Duodenal mucosa (tissue), 2 donors: ENCODE measurements around the gene CHD9.

Experiments used
- H3K27ac ChIP-seq: one replicate; pipeline ENCODE4 v1.7.0; 2013; ENCODE audit warnings: low read depth, low read length
- H3K27me3 ChIP-seq, 2 donors: one replicate each; pipeline ENCODE4 v1.7.0; 2013; ENCODE audit warnings: low read length in 2 of 2, control low read depth in 1 of 2; ENCODE audit not compliant: insufficient read depth in 2 of 2, control insufficient read depth in 1 of 2
- H3K36me3 ChIP-seq, 2 donors: one replicate each; pipeline ENCODE4 v1.7.0; 2013; ENCODE audit warnings: low read length in 2 of 2, control low read depth in 1 of 2; ENCODE audit not compliant: insufficient read depth in 2 of 2, control insufficient read depth in 1 of 2
- H3K4me1 ChIP-seq, 2 donors: one replicate each; pipeline ENCODE4 v1.7.0; 2013; ENCODE audit warnings: low read length in 2 of 2, control low read depth in 1 of 2; ENCODE audit not compliant: insufficient read depth in 2 of 2, control insufficient read depth in 1 of 2
- H3K4me3 ChIP-seq, 2 donors: one replicate each; pipeline ENCODE4 v1.7.0; 2013; ENCODE audit warnings: low read length in 2 of 2, low read depth in 1 of 2
- H3K9ac ChIP-seq, 2 donors: one replicate each; pipeline ENCODE4 v1.7.0; 2013; ENCODE audit warnings: low read length in 2 of 2, low read depth in 1 of 2
- H3K9me3 ChIP-seq, 2 donors: one replicate each; pipeline ENCODE4 v1.7.0; 2013; ENCODE audit warnings: low read length in 2 of 2, control low read depth in 1 of 2; ENCODE audit not compliant: control insufficient read depth in 1 of 2

The CHD9 gene

DNA sequence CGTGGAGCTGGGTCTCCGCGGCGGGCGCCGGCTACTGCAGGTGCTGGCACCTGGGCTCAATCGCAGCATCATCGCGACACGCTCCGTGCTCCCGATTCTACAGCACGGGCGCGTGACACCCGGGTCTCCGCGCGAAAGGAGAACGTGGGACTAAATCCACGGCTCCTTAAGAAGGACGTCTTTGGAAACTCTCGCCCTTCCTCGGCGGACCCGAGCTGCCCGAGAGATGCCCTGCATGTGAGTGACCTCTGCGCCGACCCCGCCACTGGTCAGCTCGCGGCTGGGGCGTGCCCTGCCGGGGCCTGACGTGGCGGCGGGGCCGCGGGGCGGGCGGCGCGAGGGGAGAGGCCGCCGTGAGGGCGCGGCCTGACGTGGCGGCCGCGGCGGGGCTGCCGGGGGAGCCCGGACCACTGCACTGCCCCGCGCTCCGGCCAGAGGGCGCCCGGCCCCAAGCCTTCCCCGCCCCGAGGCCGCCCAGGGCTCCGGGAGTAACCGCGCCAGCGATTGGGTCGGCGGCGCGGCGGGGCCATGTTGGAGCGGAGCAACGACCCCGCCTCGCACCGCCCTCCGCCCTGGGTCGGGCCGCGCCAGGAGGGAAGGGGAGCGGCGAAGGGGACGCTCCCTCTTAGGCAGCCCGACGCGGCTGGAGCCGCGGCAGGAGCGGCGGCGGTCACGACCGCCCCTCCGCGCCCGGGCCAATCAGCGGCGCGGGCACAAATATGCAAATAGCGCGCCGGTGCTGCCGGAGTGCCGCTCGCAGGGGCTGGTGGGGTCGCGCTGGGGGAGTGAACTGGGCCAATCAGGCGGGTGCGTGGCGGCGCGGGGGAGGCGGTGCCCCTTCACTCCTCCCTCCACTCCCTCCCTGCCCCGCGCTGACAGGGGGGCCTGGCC lies 75.6 kb downstream of the CHD9 start:
- peak overlapping the region; percentile 80 to 91 for H3K9ac ChIP-seq
- peak overlapping the region; percentile 90 for H3K27ac ChIP-seq
- H3K4me3 ChIP-seq = peak overlapping the region; percentile 79 to 86
- peaks cover 13 to 19% of the 10 kb centered on the region in 2 donors for H3K4me1 ChIP-seq
- H3K27me3 ChIP-seq = no peaks in the 10 kb centered on the region
- no peaks in the 10 kb centered on the region for H3K9me3 ChIP-seq
- no peaks in the 10 kb centered on the region for H3K36me3 ChIP-seq

DNA sequence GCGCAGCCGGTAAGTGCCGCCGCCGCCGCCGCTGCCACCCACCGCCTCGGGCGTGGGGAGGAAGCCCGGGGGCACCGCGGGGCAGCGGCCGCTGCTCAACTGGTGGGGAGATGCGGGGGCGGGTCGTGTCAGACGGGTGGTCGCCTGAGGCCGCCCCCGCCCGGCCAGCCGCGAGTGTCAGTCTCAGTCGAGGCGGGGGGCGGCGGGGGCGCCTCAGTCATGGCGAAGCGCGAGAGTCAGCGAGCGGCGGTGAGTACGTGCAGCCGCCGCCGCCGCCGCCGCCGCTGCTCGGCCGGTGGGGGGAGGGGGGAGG lies 76.2 kb downstream of the CHD9 start:
- H3K4me3 ChIP-seq = peak overlapping the region; percentile 24 to 50
- peak overlapping the region in 1 of 2 donors; percentile 80 for H3K9ac ChIP-seq
- H3K27me3 ChIP-seq = no peaks in the 10 kb centered on the region
- no peaks in the 10 kb centered on the region for H3K36me3 ChIP-seq
- no peaks in the 10 kb centered on the region for H3K9me3 ChIP-seq
- peaks cover 13 to 19% of the 10 kb centered on the region in 2 donors for H3K4me1 ChIP-seq
- H3K27ac ChIP-seq = peak overlapping the region; percentile 90

DNA sequence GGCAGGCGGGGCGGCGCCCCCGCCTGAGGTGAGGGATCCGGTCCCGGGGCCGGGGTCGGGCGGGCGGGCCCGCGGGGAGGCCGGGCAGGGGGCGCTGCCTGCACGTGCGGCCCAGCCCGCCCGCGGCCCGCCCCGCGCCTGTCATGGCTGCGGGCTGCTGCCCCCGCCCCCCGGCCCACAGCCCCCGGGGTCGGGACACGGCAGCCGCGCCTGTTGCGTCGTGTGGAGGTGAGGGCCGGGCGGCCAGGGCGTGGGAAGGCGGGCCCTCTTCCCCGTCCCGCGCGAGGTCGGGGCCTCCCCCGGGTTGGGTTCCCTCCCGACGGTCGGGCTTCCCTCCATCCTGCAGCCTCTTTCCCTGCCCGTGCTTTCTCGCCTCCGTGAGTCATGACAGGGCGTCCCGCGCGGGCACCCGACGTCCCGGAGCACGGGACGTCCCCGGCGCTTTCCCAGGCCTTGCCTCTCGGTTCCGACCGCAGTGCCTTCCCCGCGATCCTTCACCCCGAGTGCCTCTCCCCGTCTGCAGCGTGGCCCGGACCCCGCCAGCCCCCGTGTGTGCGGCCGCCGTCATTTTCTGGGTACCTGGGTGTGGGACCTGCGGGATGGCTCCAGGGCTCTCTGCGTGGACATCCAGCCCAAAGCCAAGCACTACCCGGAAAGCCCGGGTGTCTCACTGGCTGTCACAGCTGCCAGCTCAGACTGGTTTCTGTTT lies 76.7 kb downstream of the CHD9 start:
- H3K36me3 ChIP-seq = no peaks in the 10 kb centered on the region
- peaks cover 13 to 19% of the 10 kb centered on the region in 2 donors for H3K4me1 ChIP-seq
- H3K27ac ChIP-seq = peak overlapping the region; percentile 75
- H3K9ac ChIP-seq = peak overlapping the region; percentile 76 to 80
- H3K27me3 ChIP-seq = no peaks in the 10 kb centered on the region
- peak overlapping the region; percentile 84 to 87 for H3K4me3 ChIP-seq
- no peaks in the 10 kb centered on the region for H3K9me3 ChIP-seq

DNA sequence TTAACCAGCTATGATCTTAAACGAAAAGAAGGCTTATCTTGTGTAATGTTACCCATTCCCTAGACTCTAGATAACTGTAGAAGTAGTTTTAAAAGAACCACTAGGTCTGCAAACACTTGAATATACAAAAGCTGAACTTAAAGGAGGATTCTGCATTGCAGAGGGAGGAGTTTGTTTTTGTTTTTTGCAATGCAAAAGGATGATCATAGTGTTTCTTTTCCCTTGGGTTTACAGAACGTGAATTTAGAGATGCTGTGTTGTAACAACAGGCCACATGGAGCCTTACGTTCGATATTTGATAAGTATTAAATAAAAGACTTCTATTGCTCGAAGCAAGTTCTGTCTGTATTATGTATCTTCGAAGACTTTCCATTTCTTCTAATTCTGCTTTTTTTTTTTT lies 77.6 kb downstream of the CHD9 start:
- H3K9ac ChIP-seq = no peak overlapping the region
- H3K36me3 ChIP-seq = no peaks in the 10 kb centered on the region
- no peaks in the 10 kb centered on the region for H3K9me3 ChIP-seq
- H3K27me3 ChIP-seq = no peaks in the 10 kb centered on the region
- no peak overlapping the region for H3K4me3 ChIP-seq
- no peak overlapping the region for H3K27ac ChIP-seq
- peaks cover 13 to 19% of the 10 kb centered on the region in 2 donors for H3K4me1 ChIP-seq

DNA sequence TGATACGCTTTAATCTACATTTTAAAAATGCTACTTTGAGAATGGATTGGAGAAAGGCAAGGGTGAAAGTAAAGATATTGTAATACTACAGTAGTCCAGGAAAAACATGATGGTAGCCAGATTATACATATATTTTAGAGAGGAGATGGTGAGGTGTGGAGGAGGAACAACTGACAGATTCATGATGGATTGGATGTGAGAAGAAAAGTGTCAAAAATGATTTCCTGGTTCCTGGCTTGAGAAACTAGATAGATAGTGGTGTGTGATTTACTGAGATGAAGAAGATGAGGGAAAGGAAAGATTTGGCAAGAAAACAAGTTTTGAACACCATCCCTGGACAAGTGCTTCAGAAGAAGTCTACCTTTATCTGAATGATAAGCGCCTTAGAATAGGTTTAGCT lies 80.5 kb downstream of the CHD9 start:
- Histone ChIP-seq H3K4me3 (no peak overlapping the region), H3K27me3 (no peaks in the 10 kb centered on the region), H3K27ac (no peak overlapping the region), H3K36me3 (no peaks in the 10 kb centered on the region), H3K4me1 (peaks cover 6 to 19% of the 10 kb centered on the region in 2 donors), H3K9me3 (no peaks in the 10 kb centered on the region), H3K9ac (no peak overlapping the region)

DNA sequence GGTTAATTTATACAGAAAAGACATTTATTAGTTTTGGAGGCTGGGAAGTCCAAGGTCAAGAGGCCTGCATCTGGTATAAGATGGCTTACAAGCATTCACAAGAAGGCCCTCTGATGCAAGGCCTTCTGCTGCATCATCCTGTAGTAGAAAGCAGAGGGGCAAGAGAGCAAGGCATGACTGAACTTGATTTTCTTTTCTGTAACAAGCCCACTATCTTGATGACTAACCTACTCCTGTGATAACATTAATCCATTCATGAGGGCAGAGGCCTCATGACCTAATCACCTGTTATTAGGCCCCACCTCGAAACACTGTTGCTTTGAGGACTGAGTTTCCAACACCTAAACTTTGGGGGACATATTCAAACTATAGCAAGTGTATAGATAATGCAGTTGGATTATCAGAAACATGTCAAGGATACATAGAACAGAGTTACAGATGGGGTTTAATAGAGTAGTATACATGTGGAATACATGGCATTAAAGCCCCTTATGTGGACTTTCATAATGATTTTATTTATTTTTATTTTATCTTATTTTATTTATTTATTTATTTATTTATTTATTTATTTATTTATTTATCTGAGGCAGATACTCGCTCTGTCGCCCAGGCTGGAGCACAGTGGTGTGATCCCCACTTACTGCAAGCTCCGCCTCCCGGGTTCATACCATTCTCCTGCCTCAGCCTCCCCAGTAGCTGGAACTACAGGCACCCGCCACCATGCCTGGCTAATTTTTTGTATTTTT lies 88.2 kb downstream of the CHD9 start:
- H3K27ac ChIP-seq = no peak overlapping the region
- no peaks in the 10 kb centered on the region for H3K9me3 ChIP-seq
- no peaks in the 10 kb centered on the region for H3K27me3 ChIP-seq
- H3K36me3 ChIP-seq = no peaks in the 10 kb centered on the region
- H3K9ac ChIP-seq = no peak overlapping the region
- no peaks in the 10 kb centered on the region for H3K4me1 ChIP-seq
- H3K4me3 ChIP-seq = no peak overlapping the region

DNA sequence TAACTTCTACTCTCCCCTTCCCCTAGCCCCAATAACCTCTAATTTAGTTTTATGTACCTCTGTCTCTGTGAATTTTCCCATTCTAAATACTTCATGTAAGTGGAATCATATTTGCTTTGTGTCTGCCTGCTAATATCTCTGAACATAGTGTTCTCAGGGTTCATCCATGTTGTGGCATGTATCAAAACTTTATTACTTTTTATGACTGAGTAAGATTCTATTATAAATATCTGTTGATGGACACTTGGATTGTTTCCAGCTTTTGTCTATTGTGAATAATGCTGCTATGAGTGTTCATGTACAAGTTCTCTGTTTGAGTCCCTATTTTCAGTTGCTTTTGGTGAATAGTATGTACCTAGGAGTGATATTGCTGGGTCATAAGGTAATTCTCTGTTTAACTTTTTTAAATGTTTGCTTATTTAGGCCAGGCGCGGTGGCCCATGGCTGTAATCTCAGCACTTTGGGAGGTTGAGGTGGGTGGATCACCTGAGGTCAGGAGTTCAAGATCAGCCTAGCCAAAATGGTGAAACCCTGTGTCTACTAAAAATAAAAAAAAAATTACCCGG lies 92.8 kb downstream of the CHD9 start:
- H3K9ac ChIP-seq = no peak overlapping the region
- no peak overlapping the region for H3K27ac ChIP-seq
- H3K4me3 ChIP-seq = no peak overlapping the region
- H3K27me3 ChIP-seq = no peaks in the 10 kb centered on the region
- no peaks in the 10 kb centered on the region for H3K36me3 ChIP-seq
- peaks cover 0 to 5% of the 10 kb centered on the region in 2 donors for H3K4me1 ChIP-seq
- peaks cover 0 to 3% of the 10 kb centered on the region in 2 donors for H3K9me3 ChIP-seq

DNA sequence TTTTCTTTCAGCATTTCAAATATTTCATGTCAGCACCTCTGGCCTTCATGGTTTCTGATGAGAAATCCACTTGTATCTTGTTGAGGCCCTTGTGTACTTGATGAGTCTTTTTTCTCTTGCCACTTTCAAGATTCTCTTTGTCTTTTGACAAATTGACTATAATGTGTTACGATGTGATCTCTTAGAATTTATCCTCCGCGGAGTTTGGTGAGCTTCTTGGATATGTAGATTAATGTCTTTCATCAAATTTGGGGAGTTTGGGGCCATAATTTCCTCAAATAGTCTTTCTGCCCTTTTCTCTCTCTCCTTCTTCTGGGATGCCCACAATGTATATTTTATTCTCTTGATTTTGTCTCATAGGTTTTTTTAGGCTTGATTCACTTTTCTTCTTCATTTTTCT lies 96.0 kb downstream of the CHD9 start:
- no peaks in the 10 kb centered on the region for H3K27me3 ChIP-seq

DNA sequence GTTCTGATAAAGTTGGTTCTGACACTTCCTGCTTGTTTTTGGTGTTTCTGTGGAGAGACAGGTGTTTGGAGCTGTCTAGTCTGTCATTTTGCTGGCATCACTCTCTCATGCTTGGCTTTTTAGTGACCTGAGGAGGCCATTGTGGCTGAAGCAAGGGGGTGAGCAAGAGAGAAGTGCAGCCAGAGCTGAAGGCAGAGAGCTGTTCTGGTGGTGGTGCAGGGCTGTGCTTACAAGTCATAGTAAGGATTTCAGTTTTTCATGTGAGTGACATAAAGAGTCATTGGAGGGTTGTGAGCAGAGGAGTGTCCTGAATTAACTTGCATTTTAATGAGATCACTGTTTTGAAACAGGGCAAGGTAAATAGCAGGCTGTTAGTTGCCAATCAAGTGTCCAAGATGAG lies 97.5 kb downstream of the CHD9 start:
- H3K4me1 ChIP-seq = peaks cover 0 to 5% of the 10 kb centered on the region in 2 donors
- no peak overlapping the region for H3K27ac ChIP-seq
- H3K27me3 ChIP-seq = no peaks in the 10 kb centered on the region

More for the DNA sequence above, 96.0 kb downstream of the CHD9 start:
- Histone ChIP-seq H3K9me3 (peaks cover 0 to 3% of the 10 kb centered on the region in 2 donors), H3K9ac (no peak overlapping the region), H3K36me3 (no peaks in the 10 kb centered on the region), H3K4me1 (peaks cover 0 to 5% of the 10 kb centered on the region in 2 donors), H3K27ac (no peak overlapping the region), H3K4me3 (no peak overlapping the region)

More for the DNA sequence above, 97.5 kb downstream of the CHD9 start:
- Histone ChIP-seq H3K4me3 (no peak overlapping the region), H3K36me3 (peaks cover 10 to 11% of the 10 kb centered on the region in 2 donors), H3K9ac (no peak overlapping the region), H3K9me3 (peaks cover 0 to 3% of the 10 kb centered on the region in 2 donors)
